Stimulated activated CD4-positive, alpha-beta T cell treated with anti-CD3 and anti-CD28 coated beads, Interleukin-2, amount 100 ng/mL, for 4 hours (primary cell): Measurements from ENCODE around the gene HSPA1B.
A peak's percentile ranks its signal among the peaks of the same experiment; 100 is the strongest.
"Not testable (repeated sequence)": the region's sequence is repeated elsewhere in the genome, so short reads cannot be mapped to it uniquely, and the experiment has no call there.

Experiments
- DNase-seq: peaks from one replicate; pipeline ENCODE4 v3.0.0-alpha.2; 2020; ENCODE audit warnings: low read depth

HSPA1B gene

DNA sequence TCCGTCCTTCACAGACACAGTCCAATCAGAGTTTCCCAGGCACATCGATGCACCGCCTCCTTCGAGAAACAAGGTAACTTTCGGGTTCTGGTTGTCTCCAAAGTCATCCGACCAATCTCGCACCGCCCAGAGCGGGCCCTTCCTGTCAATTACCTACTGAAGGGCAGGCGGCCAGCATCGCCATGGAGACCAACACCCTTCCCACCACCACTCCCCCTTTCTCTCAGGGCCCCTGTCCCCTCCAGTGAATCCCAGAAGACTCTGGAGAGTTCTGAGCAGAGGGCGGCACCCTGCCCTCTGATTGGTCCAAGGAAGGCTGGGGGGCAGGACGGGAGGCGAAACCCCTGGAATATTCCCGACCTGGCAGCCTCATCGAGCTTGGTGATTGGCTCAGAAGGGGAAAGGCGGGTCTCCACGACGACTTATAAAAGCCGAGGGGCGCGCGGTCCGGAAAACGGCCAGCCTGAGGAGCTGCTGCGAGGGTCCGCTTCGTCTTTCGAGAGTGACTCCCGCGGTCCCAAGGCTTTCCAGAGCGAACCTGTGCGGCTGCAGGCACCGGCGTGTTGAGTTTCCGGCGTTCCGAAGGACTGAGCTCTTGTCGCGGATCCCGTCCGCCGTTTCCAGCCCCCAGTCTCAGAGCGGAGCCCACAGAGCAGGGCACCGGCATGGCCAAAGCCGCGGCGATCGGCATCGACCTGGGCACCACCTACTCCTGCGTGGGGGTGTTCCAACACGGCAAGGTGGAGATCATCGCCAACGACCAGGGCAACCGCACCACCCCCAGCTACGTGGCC is at the start of gene HSPA1B:
TSS of gene HSPA1B (plus strand) at position 453 of the 794 bp plus-strand sequence. CDS start at position 666, 213 bp downstream.
- DNase-seq = peak; percentile 85

DNA sequence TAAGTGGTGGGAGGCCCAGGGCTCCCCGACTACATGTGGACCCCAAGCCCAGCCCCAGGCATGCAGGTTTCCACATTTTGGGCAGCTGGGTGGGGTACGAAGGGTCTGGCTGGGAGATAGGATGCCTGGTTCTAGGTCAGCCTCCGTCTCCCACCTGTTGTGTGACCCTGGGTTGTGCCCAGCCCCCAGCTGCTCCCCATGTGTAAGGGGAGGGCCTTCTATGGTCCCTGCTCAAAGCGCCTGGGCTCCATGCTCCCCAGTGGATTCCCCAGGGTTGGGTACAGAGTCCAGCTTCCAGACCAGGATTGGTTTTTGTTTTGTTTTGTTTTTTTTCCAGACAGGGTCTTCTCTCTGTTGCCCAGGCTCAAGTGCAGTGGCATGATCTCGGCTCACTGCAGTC is 49.3 kb upstream of the HSPA1B start:
- DNase-seq = no peak

DNA sequence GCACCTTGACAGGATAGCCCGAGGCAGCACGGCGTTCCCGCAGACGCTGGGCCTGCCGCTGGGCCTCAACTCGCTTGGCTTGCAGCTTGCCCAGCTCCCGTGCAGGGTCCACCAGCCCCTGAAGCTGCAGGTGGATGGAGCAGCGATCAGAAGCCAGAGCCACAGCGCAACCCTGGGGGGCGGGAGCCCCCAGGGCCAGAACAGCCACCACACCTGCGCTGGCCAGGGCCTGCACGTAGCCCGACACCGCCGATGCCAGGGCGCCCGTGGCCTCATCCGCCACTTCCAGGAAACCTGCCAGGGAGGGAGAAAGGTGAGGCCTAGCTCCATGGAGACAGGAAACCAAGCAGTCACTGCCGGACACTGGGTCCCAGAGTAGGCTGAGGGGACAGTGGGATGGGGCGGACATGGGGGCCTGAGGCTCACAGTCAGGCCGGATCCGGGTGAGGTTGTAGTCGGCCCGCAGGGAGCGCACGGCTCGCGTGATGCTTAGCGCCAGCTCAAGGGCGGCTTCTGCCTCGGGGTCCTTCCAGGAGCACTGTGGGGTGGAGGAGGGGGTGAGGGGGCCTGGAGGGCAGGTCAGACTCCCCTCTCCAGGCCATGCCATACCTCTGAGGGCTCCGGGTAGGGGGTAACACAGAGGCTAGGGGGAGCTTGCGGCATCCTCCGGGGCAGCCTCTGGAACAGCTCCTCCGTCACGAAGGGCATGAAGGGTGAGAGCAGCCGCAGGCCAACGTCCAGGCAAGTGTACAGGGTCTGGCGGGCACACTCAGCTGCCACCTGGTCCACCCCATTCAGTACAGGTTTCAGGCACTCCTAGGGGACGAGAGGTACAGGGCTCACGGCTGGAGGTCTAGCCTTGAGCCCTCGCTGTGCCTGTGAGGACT is 48.3 kb upstream of the HSPA1B start:
- no peak for DNase-seq

DNA sequence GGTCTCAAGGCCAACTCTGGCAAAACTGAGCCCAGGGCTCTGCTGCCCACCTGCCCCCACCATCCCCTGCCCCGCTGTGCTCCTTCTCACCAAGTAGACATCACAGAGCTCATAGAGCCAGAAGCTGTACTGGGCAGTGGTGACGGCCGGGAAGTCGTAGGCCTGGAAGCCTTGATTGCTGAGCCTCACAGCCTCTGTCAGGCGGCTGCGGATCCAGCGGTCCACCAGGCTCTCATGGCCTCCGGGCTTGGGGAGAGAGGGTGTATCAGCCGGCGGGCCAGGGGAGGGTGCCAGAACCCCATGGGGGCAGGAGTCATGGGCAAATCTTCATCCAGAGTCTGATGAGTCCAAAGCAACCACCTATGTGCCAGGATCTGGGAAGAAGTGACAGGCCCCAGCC is 47.6 kb upstream of the HSPA1B start:
- DNase-seq = no peak

DNA sequence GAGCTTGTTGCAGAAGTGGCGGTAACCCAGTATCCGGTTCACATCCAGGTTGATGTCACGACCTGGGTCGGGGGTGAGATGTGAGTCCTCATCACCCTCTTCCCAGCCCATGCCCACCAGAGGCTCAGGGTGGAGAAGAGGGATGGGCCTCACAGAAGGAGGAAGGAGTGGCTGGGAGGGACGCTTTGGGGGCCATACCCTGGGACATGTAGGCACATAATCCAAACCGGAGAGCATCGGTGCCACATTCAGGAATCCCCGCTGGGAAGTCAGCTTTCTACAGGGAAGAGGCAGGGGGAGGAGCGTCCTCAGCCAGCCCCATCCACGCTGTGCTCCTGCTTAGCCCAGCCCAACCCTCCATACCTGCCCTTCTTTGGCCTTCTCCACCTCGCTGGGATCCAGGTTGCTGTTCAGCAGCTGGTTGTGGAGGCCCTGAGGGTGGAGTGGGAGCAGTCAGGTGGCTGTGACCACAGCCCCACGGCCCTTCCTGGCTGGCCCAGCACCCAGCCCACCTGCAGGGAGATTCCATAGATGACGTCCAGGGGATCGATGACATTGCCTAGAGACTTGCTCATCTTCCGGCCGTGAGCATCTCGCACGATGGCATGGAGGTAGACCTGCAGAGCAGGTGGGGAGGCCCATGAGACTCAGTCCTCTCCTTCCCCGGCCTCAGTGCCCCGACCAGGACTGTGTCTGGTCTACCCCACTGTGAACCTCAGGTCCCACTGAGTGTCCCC is 46.9 kb upstream of the HSPA1B start:
- no peak for DNase-seq

DNA sequence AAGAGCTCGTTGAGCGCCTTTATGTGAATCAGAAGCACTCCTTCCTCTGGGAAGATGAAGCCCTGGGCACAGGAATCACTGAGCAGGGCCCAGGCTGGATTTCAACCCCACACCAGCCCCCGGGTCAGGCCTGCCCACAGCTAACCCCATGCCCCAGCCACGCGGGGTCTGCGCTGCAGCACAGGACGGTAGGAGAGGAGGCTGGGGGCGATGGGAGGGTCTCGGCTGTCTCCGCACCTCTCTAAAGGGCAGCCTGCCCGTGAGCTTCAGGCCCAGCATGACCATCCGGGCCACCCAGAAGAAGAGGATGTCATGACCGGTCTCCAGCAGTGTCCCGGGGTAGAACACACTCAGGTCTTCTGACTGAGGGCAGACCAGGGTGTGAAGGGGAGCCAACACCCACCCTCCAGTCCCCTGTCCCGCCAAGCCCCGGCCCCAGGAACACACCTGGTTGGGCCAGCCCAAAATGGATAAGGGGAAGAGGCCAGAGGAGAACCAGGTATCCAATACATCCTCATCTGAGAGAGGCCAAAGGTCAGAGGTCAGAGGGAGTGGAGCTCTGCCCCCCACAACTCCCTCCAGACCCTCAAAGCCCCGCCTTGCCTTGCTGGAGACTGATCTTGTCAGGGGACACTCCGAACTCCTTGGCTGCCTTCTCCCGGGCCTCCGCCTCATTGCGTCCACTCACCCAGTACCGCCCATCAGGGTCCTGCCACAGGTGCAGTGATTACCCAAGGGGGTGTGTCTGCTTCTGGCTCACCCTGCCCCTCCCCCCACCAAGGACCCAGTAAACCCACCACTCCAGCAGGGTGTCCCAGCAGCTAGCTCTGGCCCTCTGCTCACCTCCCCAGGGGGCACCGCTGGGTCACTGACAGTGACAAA is 46.1 kb upstream of the HSPA1B start:
- no peak for DNase-seq

DNA sequence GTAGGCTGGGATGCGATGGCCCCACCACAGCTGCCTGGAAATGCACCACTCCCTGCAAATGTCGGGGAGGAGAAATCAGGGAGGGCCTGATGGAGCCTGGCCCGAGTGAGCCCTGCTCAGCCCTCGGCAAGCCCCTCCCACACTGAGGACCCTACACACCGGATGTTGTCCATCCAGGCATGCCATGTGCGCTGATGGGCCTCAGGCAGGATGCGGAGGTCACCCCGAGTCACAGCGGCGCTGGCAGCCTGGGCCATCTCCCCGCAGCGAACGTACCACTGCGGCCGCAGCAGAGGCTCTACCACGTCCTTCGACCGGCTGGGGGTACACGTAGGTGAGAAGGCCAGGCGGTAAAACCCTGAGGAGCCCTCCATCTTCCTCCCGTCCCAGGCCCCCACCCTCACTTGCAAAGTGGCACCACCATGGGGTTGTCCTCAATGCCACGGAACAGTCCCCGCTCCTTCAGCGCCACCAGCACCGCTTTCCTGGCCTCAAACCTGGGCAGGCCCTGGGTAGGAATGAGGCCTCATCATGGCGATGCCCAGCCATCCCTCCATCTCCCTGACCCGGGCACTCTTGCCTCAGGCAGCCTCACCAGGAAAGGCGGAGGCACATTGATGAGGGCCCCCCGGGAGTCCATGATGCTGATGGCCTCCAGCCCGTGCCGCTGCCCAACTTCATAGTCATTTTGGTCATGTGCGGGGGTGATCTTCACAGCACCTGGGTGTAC is 45.2 kb upstream of the HSPA1B start:
- no peak for DNase-seq

DNA sequence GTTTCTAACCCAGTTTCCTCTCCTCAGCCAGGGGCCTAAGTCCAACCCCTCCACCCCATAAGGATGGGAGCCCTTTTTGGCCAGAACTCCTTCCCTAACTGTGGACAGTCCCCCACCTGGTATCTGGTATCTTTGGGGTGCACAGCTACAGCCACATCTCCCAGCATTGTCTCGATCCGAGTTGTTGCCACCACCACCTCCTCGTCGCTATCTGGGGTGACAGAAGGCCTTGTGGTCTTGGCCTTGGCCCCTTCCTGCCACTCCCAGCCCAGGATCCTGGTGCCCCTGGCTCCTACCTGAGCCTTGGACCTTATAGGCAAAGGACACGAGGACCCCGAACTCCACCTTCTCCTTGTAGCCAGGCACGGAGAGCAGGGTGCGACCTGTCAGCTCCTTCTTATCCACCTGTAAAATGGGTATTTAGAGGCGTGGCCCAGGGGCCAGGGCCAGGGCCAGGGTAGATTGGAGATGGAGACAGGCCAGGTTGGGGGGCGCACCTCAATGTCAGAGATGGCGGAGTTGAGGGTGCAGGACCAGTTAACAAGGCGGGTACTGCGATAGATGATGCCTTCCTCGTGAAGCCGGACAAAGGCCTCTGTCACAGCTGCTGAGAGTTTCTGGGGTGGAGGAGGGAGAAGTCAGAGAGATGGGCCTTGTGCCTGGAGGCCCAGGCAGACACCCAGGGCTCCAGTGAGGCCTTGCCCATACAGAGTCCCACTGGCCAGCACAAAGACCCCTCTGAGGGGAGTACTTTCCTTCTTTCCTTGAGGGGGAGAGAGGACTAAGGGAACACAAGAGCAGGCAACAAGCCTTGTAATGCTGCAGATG is 43.2 kb upstream of the HSPA1B start:
- no peak for DNase-seq

DNA sequence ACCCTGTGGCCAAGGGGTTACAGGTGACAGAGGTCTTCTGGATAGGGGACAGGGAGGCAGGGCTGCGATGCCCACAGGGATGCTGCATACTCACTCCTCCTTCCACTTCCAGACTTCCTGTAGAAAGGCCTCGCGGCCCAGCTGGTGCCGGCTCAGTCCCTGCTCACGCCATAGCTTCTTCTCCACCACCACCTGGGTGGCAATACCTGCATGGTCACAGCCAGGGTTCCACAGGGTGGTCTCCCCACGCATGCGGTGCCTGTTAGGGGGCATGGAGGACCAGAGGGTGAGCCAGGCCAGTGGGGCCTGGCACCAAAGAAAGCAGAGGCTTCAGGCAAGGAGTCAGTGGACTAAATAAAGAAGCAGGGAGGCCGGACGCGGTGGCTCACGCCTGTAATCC is 42.1 kb upstream of the HSPA1B start:
- DNase-seq = no peak

DNA sequence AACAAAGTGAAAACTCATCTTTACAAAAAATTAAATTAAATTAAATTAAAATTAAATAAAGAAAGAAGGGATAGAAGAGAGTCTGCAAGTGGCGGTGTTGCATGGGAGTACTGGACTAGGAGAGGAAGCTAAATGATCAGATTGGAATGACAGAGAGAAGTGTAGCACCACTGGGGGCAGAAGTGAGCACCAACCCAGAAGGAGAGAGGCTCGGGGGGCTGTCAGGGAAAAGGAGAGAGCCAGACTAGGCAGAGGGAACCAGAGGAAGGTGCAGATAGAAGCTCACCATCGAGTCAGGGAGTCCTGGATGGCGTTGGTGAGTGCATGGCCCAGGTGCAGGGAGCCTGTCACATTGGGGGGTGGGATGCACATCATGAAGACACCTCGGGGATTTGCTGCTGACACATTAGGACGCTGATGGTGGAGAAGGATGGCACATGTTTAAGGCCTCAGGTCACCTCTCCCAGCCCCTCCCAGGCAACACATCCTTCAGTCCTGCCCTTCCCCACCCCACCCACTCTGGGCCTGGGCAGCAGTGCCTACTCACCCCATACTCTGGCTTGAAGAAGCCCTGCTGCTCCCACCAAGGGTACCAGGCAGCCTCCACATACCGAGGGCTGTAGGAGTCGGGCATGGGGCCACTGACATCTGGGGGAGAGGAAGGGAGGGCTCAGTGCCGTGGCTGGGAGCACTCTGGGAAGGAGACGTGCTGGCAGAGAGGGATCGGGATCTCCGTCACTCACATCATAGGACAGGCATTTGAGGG is 36.0 kb upstream of the HSPA1B start:
- DNase-seq = no peak

DNA sequence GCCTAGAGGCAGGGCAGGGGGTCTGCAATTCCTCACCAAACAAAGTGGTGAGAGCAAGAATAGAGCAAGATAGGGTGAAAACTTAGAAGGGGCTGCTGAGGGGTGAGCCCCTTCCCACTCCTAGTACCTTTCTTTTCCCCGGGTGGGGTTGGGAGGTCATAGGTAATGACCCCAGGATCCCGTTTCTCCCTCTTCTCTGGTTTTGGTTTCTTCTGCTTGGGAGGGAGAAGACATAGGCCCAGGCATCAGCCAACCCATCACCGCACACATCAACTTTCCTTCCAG is 35.5 kb upstream of the HSPA1B start:
- DNase-seq = no peak

DNA sequence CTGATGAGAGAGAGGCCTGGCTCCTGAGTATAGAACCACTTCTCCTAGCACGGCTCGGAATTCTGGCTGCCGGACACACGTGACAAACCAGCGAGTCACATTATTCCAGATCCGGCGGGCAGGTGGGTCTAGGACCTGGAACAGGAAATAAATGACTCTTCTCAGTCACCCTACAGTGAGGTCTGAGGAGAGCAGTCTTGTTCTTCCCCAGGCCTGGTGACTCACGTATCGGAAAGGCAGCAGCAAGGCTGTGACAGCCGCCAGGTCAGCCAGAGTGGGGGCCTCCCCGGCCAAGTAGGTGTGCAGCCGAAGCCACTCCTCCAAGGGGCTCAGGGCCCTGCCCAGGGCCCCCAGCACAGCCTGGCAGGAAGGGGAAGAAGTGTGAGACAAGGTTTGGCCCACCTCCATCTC is 34.8 kb upstream of the HSPA1B start:
- no peak for DNase-seq

DNA sequence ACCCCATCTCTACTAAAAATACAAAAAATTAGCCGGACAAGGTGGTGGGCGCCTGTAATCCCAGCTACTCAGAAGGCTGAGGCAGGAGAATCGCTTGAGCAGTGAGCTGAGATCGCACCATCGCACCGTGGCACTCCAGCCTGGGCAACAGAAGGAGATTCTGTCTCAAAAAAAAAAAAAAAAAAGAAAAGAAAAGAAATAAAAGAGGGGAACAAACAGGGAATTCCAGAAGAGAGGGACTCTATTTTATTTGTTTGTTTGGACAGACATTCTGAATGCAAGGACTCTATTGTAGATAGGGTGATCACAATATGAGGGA is 33.7 kb upstream of the HSPA1B start:
- DNase-seq = not testable (repeated sequence)

DNA sequence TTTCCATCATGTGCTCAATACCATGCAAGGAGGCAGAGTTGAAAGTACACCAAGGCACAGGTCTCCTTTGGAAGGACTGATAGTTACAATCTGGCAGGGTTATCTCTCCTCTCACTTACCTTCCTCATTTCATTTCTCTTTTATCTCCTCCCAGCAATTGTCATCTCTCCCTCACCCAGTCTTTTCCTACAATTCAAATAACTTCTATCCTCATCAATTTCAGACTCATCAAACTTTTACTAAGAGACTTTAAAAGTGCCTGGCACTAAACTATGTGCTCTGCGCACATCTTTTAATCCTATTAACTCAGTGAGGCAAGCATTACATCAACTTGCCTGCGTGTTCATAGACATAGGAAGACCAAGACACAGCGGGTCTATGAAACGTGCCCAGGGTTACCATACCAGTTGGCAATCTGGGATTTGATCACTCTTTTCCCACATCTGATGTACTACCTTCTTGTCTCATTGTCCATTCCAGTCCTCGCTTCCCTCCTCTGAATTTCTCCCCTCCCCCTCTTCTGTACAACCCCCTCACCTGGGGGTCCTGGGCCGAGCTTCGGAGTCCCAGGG is 33.2 kb upstream of the HSPA1B start:
- DNase-seq = no peak

DNA sequence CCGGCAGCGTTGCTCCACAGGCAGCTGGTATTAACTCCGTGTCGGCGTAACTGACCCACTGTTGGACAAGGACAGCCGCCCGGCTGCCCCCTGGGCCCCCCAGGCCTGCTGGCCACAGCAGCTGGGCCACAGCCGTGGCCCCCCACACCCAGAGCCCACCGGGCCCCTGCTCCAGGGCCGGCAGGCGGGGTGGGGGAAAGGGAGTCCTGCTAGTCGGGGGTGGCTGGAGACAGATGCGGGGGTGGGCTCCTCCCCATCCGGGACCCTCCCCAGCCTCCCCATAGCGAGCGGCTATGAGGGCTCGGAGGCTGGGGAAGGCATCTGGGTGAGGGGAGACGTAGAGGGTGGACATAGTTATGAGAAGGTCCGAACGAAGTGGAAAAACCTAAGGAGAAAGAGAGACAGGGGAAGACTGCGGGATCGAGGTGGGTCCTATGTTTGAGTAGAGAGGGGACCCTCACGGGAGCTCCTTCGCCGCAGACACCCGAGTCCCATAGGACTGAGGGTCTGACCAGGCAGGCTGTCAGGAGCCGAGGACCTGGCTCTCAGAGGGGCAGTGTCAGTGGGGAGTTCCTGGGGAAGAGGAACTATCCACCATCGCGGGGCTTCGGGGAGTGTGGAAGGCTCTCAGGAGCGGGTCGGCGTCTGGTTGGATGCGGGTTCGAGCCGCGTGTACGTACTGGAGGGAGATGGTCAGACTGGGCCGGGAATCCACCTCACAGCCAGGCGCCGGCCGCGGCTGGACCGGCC is 32.5 kb upstream of the HSPA1B start:
- DNase-seq = no peak

DNA sequence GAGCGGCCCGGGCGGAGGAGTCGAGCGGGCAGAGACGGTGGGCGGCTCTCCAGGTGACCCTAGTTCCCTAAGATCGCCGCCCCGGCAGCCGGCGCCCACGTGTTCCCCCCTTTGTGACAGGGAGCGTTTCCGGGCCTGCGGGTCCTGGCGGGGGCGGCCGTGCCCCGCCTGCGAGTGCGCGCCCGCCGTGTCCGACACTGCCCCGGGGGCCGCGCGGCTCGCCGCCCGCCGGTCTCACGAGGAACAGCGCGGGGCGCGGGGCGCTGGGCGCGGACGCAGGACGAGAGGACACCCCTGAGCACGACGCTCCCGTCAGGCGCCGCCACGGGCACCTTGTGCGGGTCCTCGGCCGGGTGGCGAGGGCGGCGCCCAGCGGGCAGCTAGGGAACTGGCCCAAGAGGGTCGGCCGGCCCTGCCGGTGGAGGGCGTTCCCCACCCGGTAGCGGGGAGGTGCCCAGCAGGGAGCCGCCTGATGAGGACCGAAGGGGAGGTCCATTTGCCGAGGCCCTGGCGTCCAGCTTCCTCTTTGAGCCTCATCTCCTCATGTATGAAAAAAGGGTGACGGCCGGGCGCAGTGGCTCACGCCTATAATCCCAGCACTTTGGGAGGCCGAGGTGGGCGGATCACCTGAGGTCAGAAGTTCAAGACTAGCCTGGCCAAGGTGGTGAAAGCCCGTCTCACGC is 31.8 kb upstream of the HSPA1B start, which contains the start of gene VARS1:
TSS of gene VARS1 (minus strand) at position 137 of the 683 bp plus-strand sequence. CDS start 535 bp downstream, outside the sequence.
- DNase-seq = peak; percentile 73

DNA sequence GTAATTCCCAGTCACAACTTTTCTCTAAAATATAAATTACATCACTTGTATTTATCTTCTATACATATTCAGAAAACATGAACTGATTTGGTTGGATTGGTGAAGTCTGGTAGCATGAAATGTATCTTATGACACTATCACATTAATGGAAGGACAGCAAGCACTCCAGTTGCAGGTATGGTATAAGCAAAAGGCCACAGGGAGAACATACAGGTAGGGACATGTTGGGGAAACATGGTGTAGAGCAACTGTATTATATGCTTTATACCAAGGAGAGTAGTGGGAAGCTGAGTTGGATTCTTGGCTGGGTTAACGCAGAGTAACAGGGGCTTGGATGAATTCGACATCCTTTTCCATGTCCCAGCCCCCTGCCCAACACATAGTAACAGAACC is 30.5 kb upstream of the HSPA1B start:
- DNase-seq = no peak

DNA sequence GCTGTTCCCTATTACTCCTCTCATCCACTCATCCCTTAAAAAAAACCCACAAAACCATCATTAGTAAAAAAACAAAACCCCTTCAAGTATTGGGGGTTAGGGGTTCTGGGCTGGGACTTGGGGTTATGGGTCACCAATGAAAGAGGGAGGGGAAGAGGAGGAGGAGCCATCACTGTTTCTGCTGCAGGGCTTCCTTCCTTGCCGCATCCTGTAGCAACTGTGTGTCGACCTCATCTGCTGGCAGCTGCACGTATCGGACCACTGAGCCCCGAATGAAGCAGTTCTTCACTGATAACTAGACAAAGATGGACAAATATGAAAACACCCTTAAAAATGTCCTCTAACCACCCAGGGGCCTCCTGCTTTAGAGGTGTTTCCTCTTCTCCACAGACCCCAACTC is 29.9 kb upstream of the HSPA1B start:
- no peak for DNase-seq
